K562 (cell line): ENCODE measurements around the gene RNASEH2A. TPM values are rescaled to one million over a fixed set of nuclear protein-coding genes. Genes with fewer than 3 reads are reported as not detected.

ENCODE experiments used
- CHAMP1 ChIP-seq: fragments of 450-650 bp; IDR thresholded peaks from 2 replicates; pipeline ENCODE4 v1.6.1; 2016; ENCODE audit warnings: mild to moderate bottlenecking
- CUX1 ChIP-seq: fragments of 200-800 bp; sonication (Bioruptor generic); IDR thresholded peaks from 2 replicates; pipeline ENCODE4 v1.6.1; 2016; ENCODE audit warnings: missing genetic modification characterization, missing compliant biosample characterization
- GABPB1 ChIP-seq: sonication (generic); formaldehyde crosslinking; IDR thresholded peaks from 2 replicates; pipeline ENCODE4 v1.8.0; 2022; ENCODE audit warnings: mild to moderate bottlenecking, missing genetic modification reagents
- NR4A1 ChIP-seq, 2 experiments: fragments of 250-450 bp in 1 of 2; fragments of 450-650 bp in 1 of 2; sonication (Bioruptor Pico) in 1 of 2; IDR thresholded peaks; 2 replicates each; pipeline versions ENCODE4 v1.4.0 to v1.6.1; 2016 to 2020; ENCODE audit warnings: mild to moderate bottlenecking in 2 of 2, missing compliant biosample characterization in 1 of 2, missing genetic modification characterization in 1 of 2, moderate library complexity in 1 of 2
- PHF8 ChIP-seq: fragments of 200-600 bp; sonication (generic); IDR thresholded peaks from 2 replicates; pipeline ENCODE4 v1.6.1; 2012; ENCODE audit warnings: mixed run types, mild to moderate bottlenecking, inconsistent platforms, low read length, moderate library complexity, borderline replicate concordance
- ZBTB49 ChIP-seq: sonication (generic); formaldehyde crosslinking; IDR thresholded peaks from 2 replicates; pipeline ENCODE4 v1.8.0; 2022; ENCODE audit warnings: missing genetic modification reagents, mild to moderate bottlenecking, borderline replicate concordance
- ZBTB8A ChIP-seq: fragments of 450-650 bp; IDR thresholded peaks from 2 replicates; pipeline ENCODE4 v1.6.1; 2018; ENCODE audit warnings: mild to moderate bottlenecking, moderate library complexity; ENCODE audit not compliant: partially characterized antibody
- ZNF511 ChIP-seq: sonication (generic); formaldehyde crosslinking; IDR thresholded peaks from 2 replicates; pipeline ENCODE4 v1.8.0; 2022; ENCODE audit warnings: mild to moderate bottlenecking, missing genetic modification reagents
- polyA plus RNA-seq, 8 experiments: library from polyadenylated mRNA; depleted of rRNA in 4 of 8; stranded (reverse) in 5 of 8; unstranded in 3 of 8; fragments of >200 nt; fragmentation: Nextera tagmentation in 2 of 8; fragmentation: Illumina TruSeq in 1 of 8; extraction: Ambion mirVana in 2 of 8; extraction: Trizol in 1 of 8; gene quantifications; 2 replicates each; pipeline versions ENCODE4 v1.2.1 to v1.2.3, GENCODE V29; 2011 to 2014; ENCODE audit warnings: inconsistent platforms in 1 of 8, missing spikeins in 1 of 8
- total RNA-seq, 7 experiments: library from RNA; depleted of rRNA in 6 of 7; stranded (reverse); fragments of >200 nt in 6 of 7; fragmentation: Illumina TruSeq in 2 of 7; extraction: Trizol in 2 of 7; gene quantifications; 2 replicates each; pipeline versions ENCODE4 v1.2.1 to v1.2.3, GENCODE V29; 2011 to 2021; ENCODE audit warnings: low replicate concordance in 1 of 7
- TF ChIP-seq, protein P1 (sequence below): sonication (generic); formaldehyde crosslinking; IDR thresholded peaks from 2 replicates; pipeline ENCODE4 v1.4.0; 2020; ENCODE audit warnings: mild to moderate bottlenecking, missing genetic modification reagents
- TF ChIP-seq, protein P2 (sequence below): sonication (generic); formaldehyde crosslinking; IDR thresholded peaks from 2 replicates; pipeline ENCODE4 v1.8.0; 2022; ENCODE audit warnings: missing genetic modification reagents, mild to moderate bottlenecking, moderate library complexity, borderline replicate concordance

The RNASEH2A gene
- total and polyA plus RNA-seq, 9 of the 15 experiments (the other 6 are each of a cell fraction or from before 2014, with no cell fraction given) = 22.3 to 78.0 (median 61.7) TPM

DNA sequence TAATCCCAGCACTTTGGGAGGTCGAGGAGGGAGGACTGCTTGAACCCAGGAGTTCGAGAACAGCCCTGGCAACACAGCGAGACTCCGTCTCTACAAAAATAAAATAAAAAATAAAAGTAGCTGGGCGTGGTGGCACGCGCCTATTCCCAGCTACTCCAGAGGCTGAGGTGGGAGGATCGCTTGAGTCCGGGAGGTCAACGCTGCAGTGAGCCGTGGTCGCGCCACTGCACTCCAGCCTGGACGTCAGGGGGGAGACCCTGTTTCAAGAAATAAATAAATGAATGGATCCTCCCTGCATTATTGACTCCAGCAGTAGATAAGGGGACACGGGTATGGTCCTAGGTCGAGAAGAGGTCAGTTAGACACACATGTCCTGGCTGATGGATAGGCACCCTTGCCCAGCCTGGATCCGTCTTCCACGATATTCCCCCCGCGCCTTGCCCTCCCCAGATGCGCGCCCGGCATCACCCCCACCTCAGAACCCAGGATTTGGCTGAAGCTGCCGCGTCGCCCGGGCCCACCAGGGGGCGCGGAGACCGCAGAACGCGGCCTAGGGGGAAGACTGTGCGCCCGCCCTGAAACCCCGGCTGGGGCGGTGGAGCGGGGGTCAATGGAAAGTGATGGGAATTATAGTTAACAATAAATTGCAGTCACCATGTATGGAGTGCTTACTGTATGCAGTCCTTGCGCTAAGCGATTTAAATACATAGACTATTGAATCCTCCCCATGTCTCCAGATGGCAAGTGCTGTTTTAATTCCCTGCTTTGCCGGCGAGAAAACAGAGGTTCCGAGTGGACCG lies 29.0 kb upstream of the RNASEH2A start (continued):
- TF ChIP-seq CUX1 (CRISPR knock-in tag) (no peak), NR4A1 (CRISPR knock-in tag; IDR thresholded peaks at IDR 0.05) (no peak), NR4A1 (tag; IDR thresholded peaks at IDR 0.05) (no peak), CHAMP1 (no peak), ZNF511 (CRISPR knock-in tag) (no peak), ZBTB49 (no peak), GABPB1 (no peak), ZBTB8A (no peak), PHF8 (no peak)
- TF ChIP-seq, protein P1, sequence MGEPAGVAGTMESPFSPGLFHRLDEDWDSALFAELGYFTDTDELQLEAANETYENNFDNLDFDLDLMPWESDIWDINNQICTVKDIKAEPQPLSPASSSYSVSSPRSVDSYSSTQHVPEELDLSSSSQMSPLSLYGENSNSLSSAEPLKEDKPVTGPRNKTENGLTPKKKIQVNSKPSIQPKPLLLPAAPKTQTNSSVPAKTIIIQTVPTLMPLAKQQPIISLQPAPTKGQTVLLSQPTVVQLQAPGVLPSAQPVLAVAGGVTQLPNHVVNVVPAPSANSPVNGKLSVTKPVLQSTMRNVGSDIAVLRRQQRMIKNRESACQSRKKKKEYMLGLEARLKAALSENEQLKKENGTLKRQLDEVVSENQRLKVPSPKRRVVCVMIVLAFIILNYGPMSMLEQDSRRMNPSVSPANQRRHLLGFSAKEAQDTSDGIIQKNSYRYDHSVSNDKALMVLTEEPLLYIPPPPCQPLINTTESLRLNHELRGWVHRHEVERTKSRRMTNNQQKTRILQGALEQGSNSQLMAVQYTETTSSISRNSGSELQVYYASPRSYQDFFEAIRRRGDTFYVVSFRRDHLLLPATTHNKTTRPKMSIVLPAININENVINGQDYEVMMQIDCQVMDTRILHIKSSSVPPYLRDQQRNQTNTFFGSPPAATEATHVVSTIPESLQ (CRISPR knock-in tag) = no peak
- TF ChIP-seq, protein P2, sequence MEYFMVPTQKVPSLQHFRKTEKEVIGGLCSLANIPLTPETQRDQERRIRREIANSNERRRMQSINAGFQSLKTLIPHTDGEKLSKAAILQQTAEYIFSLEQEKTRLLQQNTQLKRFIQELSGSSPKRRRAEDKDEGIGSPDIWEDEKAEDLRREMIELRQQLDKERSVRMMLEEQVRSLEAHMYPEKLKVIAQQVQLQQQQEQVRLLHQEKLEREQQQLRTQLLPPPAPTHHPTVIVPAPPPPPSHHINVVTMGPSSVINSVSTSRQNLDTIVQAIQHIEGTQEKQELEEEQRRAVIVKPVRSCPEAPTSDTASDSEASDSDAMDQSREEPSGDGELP = peak; percentile 63; the same call in 1 of the 2 replicates
